GM23248 (cell line): Measurements from ENCODE around the gene SPINT1.

Experiments
- EZH2 ChIP-seq: fragments of 200-600 bp; sonication (generic); IDR thresholded peaks from 2 replicates; pipeline ENCODE4 v1.6.1; 2018; ENCODE audit warnings: antibody characterized with exemption, mild to moderate bottlenecking; ENCODE audit not compliant: insufficient read depth, poor library complexity, severe bottlenecking
- EZH2phosphoT487 ChIP-seq: fragments of 200-600 bp; sonication (generic); IDR thresholded peaks from 2 replicates; pipeline ENCODE4 v1.6.1; 2018; ENCODE audit warnings: antibody characterized with exemption, moderate library complexity, mild to moderate bottlenecking, low read depth; ENCODE audit not compliant: insufficient read depth

DNA sequence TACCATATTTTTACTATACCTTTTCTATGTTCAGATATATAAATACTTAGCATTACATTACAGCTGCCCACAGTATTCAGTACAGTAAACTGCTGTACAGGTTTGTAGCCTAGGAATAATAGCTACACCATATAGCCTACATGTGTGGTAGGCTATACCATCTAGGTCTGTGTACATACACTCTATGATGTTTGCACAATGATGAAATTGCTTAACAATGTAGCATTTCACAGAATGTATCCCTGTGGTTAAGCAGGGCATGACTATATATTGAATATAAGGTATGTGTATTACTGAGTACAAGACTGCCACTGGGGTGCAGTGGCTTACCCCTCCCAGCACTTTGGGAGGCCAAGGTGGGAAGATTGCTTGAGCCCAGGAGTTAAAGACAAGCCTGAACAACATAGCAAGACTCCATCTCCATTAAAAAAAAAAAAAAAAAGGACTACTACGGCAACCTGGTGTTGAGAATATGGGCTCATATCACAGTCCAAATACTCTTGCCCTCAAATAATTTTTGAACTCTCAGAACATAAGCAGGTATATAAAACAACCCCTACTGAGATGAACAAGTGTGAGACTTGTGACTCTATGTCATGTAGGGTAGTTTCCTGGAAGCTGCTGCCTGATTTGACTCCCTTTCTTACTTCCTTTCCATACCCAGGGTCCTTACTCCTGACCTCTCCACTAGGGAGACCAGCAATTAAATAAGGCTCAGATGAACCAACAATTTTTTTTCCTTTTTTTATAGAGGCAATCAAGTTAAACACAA is 20.1 kb upstream of the SPINT1 start:
- TF ChIP-seq EZH2 (no peak), EZH2phosphoT487 (no peak)
